Right atrium auricular region (tissue), 2 donors: ENCODE data around the gene SMPDL3B. TPM values are rescaled to one million over a fixed set of nuclear protein-coding genes. Genes with fewer than 3 reads are reported as not detected.
A peak's percentile ranks its signal among the peaks of the same experiment; 100 is the strongest.
"Not testable (repeated sequence)": the region's sequence is repeated elsewhere in the genome, so short reads cannot be mapped to it uniquely, and the experiment has no call there.

ENCODE experiments used
- DNase-seq: peaks from one replicate; pipeline ENCODE4 v3.0.0-alpha.2; 2019; ENCODE audit warnings: low spot score
- H3K27ac ChIP-seq, 2 donors: fragments of 200-600 bp; sonication (generic); 1 replicate in 1 of 2; 2 replicates in 1 of 2; pipeline ENCODE4 v1.5.1; 2016 to 2019
- H3K27me3 ChIP-seq, 2 donors: fragments of 200-600 bp; sonication (generic); one replicate each; pipeline versions ENCODE4 v1.5.1 to v1.6.0; 2017 to 2019
- H3K36me3 ChIP-seq: fragments of 200-600 bp; sonication (generic); one replicate; pipeline ENCODE4 v1.5.1; 2016
- H3K4me1 ChIP-seq, 2 donors: fragments of 200-600 bp; sonication (generic); one replicate each; pipeline versions ENCODE4 v1.5.1 to v1.6.0; 2017 to 2019
- H3K4me3 ChIP-seq, 2 donors: fragments of 200-600 bp; sonication (generic); 1 replicate in 1 of 2; 2 replicates in 1 of 2; pipeline ENCODE4 v1.5.1; 2017 to 2019; ENCODE audit warnings: mild to moderate bottlenecking in 1 of 2, moderate library complexity in 1 of 2
- H3K9me3 ChIP-seq, 2 donors: fragments of 200-600 bp; sonication (generic); one replicate each; pipeline ENCODE4 v1.5.1; 2019
- CTCF ChIP-seq, 2 donors: fragments of 200-600 bp; sonication (generic); IDR thresholded peaks; one replicate each; pipeline ENCODE4 v1.5.1; 2019; ENCODE audit warnings: antibody characterized with exemption in 2 of 2
- total RNA-seq, 2 donors: library from RNA; depleted of rRNA; stranded (reverse); fragments of >200 nt; gene quantifications; one replicate each; pipeline ENCODE4 v1.1.0, GENCODE V29; 2016

Gene SMPDL3B
- total RNA-seq, 2 donors from 2014 or later = 0.78 to 6.7 TPM

DNA sequence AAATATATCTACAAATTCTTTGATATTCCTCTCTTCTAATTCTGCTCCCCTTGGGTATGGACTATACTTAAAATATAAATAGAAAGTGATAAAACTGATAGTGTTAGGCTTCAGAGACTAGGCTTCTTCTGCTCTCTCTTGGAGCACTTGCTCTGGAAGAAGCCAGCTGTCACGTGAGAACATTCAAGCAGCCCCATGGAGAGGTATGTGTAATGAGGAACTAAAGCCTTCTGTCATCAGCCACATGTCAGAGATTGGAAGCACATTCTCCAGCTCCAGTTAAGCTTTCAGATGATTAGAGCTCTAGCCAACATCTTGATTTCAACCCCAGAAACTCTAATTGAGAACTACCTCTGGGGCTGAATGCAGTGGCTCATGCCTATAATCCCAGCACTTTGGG is 59.3 kb downstream of the SMPDL3B start:
- DNase-seq = no peak
- Histone ChIP-seq H3K36me3 (peaks cover 52% of the 10 kb centered on the region), H3K27ac (peak overlapping the region in 1 of 2 donors; percentile 63), H3K4me3 (no peak overlapping the region), H3K27me3 (no peaks in the 10 kb centered on the region), H3K9me3 (no peaks in the 10 kb centered on the region), H3K4me1 (peaks cover 0 to 25% of the 10 kb centered on the region in 2 donors)
- TF ChIP-seq CTCF (IDR thresholded peaks at IDR 0.05) = no peak

GRCh38 chr1:27994526-27994925 is 59.7 kb downstream of the SMPDL3B start:
- DNase-seq, H3K27me3 ChIP-seq, H3K9me3 ChIP-seq, H3K4me3 ChIP-seq: not testable (repeated sequence)
- peak overlapping the region in 1 of 2 donors; percentile 63 for H3K27ac ChIP-seq
- H3K4me1 ChIP-seq = peaks cover 0 to 25% of the 10 kb centered on the region in 2 donors
- peaks cover 52% of the 10 kb centered on the region for H3K36me3 ChIP-seq

DNA sequence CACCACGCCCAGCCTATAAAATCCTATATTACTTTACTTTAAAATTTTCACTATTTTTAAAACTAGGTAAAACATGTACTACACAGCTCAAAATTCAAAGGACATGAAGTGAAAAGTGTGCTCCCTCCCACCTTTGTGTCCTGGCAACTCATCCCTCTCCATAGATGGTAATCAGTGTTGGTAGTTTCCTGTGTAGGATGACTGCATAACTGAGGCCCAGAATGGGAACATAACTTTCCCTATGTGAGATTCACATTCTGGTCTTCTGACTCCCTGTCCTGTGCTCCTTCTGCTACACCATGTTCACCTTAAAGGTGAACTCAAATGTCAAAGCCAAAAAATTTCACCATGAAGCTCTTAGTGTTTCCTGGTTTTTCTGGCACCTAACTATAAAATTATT is 64.3 kb downstream of the SMPDL3B start:
- no peaks in the 10 kb centered on the region for H3K27me3 ChIP-seq
- H3K4me1 ChIP-seq = peaks cover 0 to 6% of the 10 kb centered on the region in 2 donors
- no peak overlapping the region for H3K4me3 ChIP-seq
- TF ChIP-seq CTCF (IDR thresholded peaks at IDR 0.05) = no peak
- no peaks in the 10 kb centered on the region for H3K9me3 ChIP-seq
- no peak overlapping the region for H3K27ac ChIP-seq
- H3K36me3 ChIP-seq = peaks cover 70% of the 10 kb centered on the region
- no peak for DNase-seq

- Histone ChIP-seq H3K4me3 (no peak overlapping the region), H3K27me3 (no peaks in the 10 kb centered on the region), H3K36me3 (peaks cover 57% of the 10 kb centered on the region), H3K4me1 (no peaks in the 10 kb centered on the region), H3K27ac (no peak overlapping the region), H3K9me3 (no peaks in the 10 kb centered on the region)
- TF ChIP-seq CTCF (IDR thresholded peaks at IDR 0.05) = no peak
- DNase-seq = no peak
Observed at GRCh38 chr1:28002600-28002999, 67.8 kb downstream of the SMPDL3B start.

DNA sequence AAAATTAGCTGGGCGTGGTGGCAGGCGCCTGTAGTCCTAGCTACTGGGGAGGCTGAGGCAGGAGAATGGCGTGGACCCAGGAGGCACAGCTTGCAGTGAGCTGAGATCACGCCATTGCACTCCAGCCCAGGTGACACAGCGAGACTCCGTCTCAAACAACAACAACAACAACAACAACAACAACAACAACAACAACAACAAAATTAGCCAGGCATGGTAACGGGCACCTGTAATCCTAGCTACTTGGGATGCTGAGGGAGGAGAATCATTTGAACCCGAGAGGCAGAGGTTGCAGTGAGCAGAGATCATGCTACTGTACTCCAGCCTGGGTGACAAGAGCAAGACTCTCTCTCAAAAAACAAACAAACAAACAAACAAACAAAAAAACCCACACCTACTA is 68.3 kb downstream of the SMPDL3B start:
- H3K4me1 ChIP-seq, H3K4me3 ChIP-seq, H3K27ac ChIP-seq, H3K9me3 ChIP-seq, H3K27me3 ChIP-seq, DNase-seq: not testable (repeated sequence)
- peaks cover 52% of the 10 kb centered on the region for H3K36me3 ChIP-seq

Other genes starting within 250 kb of the SMPDL3B start
- 10 to 100 TPM in 1 of 2 donors, 1 to 10 TPM in 1; 9.8 to 11.3 TPM for gene FAM76A, start 209.0 kb upstream of the SMPDL3B start, total RNA-seq
- gene STX12, start 161.8 kb upstream of the SMPDL3B start, total RNA-seq = 10 to 100 TPM; 24.6 to 31.6 TPM
- 10 to 100 TPM; 17.9 to 23.9 TPM for gene PPP1R8, start 104.2 kb upstream of the SMPDL3B start, total RNA-seq
- 10 to 100 TPM in 1 of 2 donors, 1 to 10 TPM in 1; 7.4 to 13.1 TPM for gene THEMIS2, start 62.5 kb upstream of the SMPDL3B start, total RNA-seq
- gene RPA2, start 20.4 kb upstream of the SMPDL3B start, total RNA-seq = 10 to 100 TPM; 16.9 to 27.8 TPM
- gene XKR8, start 25.0 kb downstream of the SMPDL3B start, total RNA-seq = 10 to 100 TPM in 1 of 2 donors, 1 to 10 TPM in 1; 6.8 to 10.8 TPM
- gene EYA3, start 153.6 kb downstream of the SMPDL3B start, total RNA-seq = 10 to 100 TPM; 13.6 to 15.6 TPM
- 1 to 10 TPM; 1.3 to 4.6 TPM for gene PTAFR, start 241.7 kb downstream of the SMPDL3B start, total RNA-seq